NT2/D1 (cell line): ENCODE results near the gene HSPA12B.

Experiments used
- SUZ12 ChIP-seq: IDR thresholded peaks from 2 replicates; pipeline ENCODE4 v1.6.1; 2011; ENCODE audit not compliant: insufficient read length, insufficient read depth; ENCODE audit errors: extremely low read depth
- ZNF274 ChIP-seq: IDR thresholded peaks from 2 replicates; pipeline ENCODE4 v1.6.1; 2011; ENCODE audit warnings: mild to moderate bottlenecking, low read depth, low read length

DNA sequence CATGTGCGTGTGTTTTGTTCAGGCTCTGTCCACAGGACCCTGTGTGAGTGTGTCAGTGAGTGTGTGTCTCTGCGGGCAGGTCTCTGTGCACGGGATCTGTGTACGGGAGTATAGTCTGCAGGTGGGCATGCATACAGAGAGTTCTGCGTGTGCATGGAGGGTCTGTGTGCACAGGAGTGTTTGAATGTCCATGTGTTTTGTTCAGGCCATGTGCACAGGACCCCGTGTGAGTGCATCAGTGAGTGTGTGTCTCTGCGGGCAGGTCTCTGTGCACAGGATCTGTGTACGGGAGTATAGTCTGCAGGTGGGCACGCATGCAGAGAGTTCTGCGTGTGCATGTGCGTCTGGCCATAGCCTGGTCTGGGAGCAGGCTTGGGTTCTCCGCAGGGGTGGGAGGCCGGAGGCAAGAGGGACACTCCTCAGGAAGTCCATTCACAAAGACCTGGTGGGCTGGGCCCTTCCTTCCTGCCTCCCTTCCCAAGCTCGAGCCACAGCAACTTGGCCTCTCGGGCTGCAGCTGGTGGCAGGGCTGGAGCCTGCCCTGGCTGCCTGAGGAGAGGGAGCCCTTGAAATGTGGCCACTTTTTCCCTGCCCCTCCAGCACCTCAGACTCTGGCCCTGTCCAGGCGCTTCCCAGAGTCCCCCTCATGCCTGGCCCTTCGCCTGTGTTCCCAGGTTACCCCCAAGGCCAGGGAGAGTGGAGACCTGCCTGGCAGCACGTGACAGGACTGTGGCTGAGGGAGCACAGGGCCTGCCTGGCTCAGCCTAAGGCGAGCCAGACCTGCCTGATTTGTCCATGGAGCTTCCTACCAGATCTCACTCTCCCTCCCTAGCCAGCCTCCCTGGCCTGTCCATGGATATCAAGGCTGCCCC, 6.8 kb downstream of the HSPA12B start:
- no peak for TF ChIP-seq ZNF274
- no peak for TF ChIP-seq SUZ12
